Large intestine (tissue), 12 donors: Measurements from ENCODE around the gene COX4I1. TPM values are rescaled to one million over a fixed set of nuclear protein-coding genes. Genes with fewer than 3 reads are reported as not detected.

Source experiments
- DNase-seq, 2 donors: peaks; one replicate each; pipeline versions ENCODE4 v3.0.0 to v3.0.0-alpha.2; 2013
- H3K27ac ChIP-seq: one replicate; pipeline ENCODE4 v1.5.1; 2013; ENCODE audit warnings: low read length
- H3K27me3 ChIP-seq: 2 replicates; pipeline ENCODE4 v1.6.1; 2013; ENCODE audit warnings: low read length; ENCODE audit not compliant: control insufficient read depth, insufficient read depth
- H3K36me3 ChIP-seq: 2 replicates; pipeline ENCODE4 v1.6.1; 2013; ENCODE audit warnings: low read length; ENCODE audit not compliant: control insufficient read depth, insufficient read depth
- H3K4me1 ChIP-seq: one replicate; pipeline ENCODE4 v1.6.1; 2013; ENCODE audit warnings: low read length; ENCODE audit not compliant: control insufficient read depth, insufficient read depth
- H3K4me3 ChIP-seq: one replicate; pipeline ENCODE4 v1.5.1; 2013; ENCODE audit warnings: low read length
- H3K9me3 ChIP-seq: one replicate; pipeline ENCODE4 v1.6.1; 2013; ENCODE audit warnings: mild to moderate bottlenecking, low read depth, low read length, moderate library complexity; ENCODE audit not compliant: control insufficient read depth
- WGBS: methylation state at CpG from one replicate; pipeline ENCODE4 v1.1.5; 2013; ENCODE audit warnings: low lambda C conversion rate; ENCODE audit not compliant: insufficient coverage; 5-methylcytosine and 5-hydroxymethylcytosine counted together
- long read RNA-seq, 11 donors: transcript quantifications; one replicate each; lab custom pipeline, GENCODE V29; 2026
- polyA plus RNA-seq: library from polyadenylated mRNA; unstranded; fragments of 120-200 nt; gene quantifications from one replicate; pipeline ENCODE4 v1.2.1, GENCODE V29; 2013

The COX4I1 gene
- 492 TPM for polyA plus RNA-seq
- long read RNA-seq, donor 1, transcript COX4I1-217 (1 exons, 3,946 nt) = minor isoform, 11 of 237 reads
- long read RNA-seq, donor 1, transcript COX4I1-201 (5 exons, 708 nt) = major isoform, 197 of 237 reads
- long read RNA-seq, donor 1, partial matches to known transcripts = 19 of 237 reads
- long read RNA-seq, donor 1, other reads (novel, unspliced or antisense) = 6 of 237 reads
- long read RNA-seq, donor 2, transcript COX4I1-201 (5 exons, 708 nt) = major isoform, 436 of 611 reads
- long read RNA-seq, donor 2, transcript COX4I1-215 (3 exons, 2,271 nt) = minor isoform, 10 of 611 reads
- long read RNA-seq, donor 2, transcript COX4I1-217 (1 exons, 3,946 nt) = minor isoform, 29 of 611 reads
- long read RNA-seq, donor 2, partial matches to known transcripts = 124 of 611 reads
- long read RNA-seq, donor 2, other reads (novel, unspliced or antisense) = 8 of 611 reads
- long read RNA-seq, donor 3 = 0 reads
- long read RNA-seq, donor 4, transcript COX4I1-201 (5 exons, 708 nt) = major isoform, 58 of 62 reads
- long read RNA-seq, donor 4, partial matches to known transcripts = 0 of 62 reads
- long read RNA-seq, donor 4, other reads (novel, unspliced or antisense) = 0 of 62 reads
- long read RNA-seq, donor 5, transcript COX4I1-217 (1 exons, 3,946 nt) = minor isoform, 12 of 246 reads
- long read RNA-seq, donor 5, transcript COX4I1-201 (5 exons, 708 nt) = major isoform, 202 of 246 reads
- long read RNA-seq, donor 5, partial matches to known transcripts = 23 of 246 reads
- long read RNA-seq, donor 5, other reads (novel, unspliced or antisense) = 0 of 246 reads
- long read RNA-seq, donor 6, transcript COX4I1-201 (5 exons, 708 nt) = major isoform, 390 of 564 reads
- long read RNA-seq, donor 6, transcript COX4I1-217 (1 exons, 3,946 nt) = minor isoform, 49 of 564 reads
- long read RNA-seq, donor 6, partial matches to known transcripts = 113 of 564 reads
- long read RNA-seq, donor 6, other reads (novel, unspliced or antisense) = 5 of 564 reads
- long read RNA-seq, donor 7, transcript COX4I1-217 (1 exons, 3,946 nt) = minor isoform, 7 of 250 reads
- long read RNA-seq, donor 7, transcript COX4I1-215 (3 exons, 2,271 nt) = minor isoform, 6 of 250 reads
- long read RNA-seq, donor 7, transcript COX4I1-201 (5 exons, 708 nt) = major isoform, 193 of 250 reads
- long read RNA-seq, donor 7, partial matches to known transcripts = 38 of 250 reads
- long read RNA-seq, donor 7, other reads (novel, unspliced or antisense) = 0 of 250 reads
- long read RNA-seq, donor 8, transcript COX4I1-215 (3 exons, 2,271 nt) = minor isoform, 6 of 734 reads
- long read RNA-seq, donor 8, transcript COX4I1-217 (1 exons, 3,946 nt) = minor isoform, 23 of 734 reads
- long read RNA-seq, donor 8, transcript COX4I1-201 (5 exons, 708 nt) = major isoform, 569 of 734 reads
- long read RNA-seq, donor 8, partial matches to known transcripts = 107 of 734 reads
- long read RNA-seq, donor 8, other reads (novel, unspliced or antisense) = 19 of 734 reads
- long read RNA-seq, donor 9, transcript COX4I1-217 (1 exons, 3,946 nt) = minor isoform, 26 of 537 reads
- long read RNA-seq, donor 9, transcript COX4I1-201 (5 exons, 708 nt) = major isoform, 412 of 537 reads
- long read RNA-seq, donor 9, transcript COX4I1-215 (3 exons, 2,271 nt) = minor isoform, 10 of 537 reads
- long read RNA-seq, donor 9, partial matches to known transcripts = 69 of 537 reads
- long read RNA-seq, donor 9, other reads (novel, unspliced or antisense) = 9 of 537 reads
- long read RNA-seq, donor 10, transcript COX4I1-217 (1 exons, 3,946 nt) = minor isoform, 23 of 525 reads
- long read RNA-seq, donor 10, transcript COX4I1-215 (3 exons, 2,271 nt) = minor isoform, 7 of 525 reads
- long read RNA-seq, donor 10, transcript COX4I1-201 (5 exons, 708 nt) = major isoform, 401 of 525 reads
- long read RNA-seq, donor 10, partial matches to known transcripts = 76 of 525 reads
- long read RNA-seq, donor 10, other reads (novel, unspliced or antisense) = 11 of 525 reads
- long read RNA-seq, donor 11, transcript COX4I1-217 (1 exons, 3,946 nt) = minor isoform, 17 of 384 reads
- long read RNA-seq, donor 11, transcript COX4I1-215 (3 exons, 2,271 nt) = minor isoform, 5 of 384 reads
- long read RNA-seq, donor 11, transcript COX4I1-201 (5 exons, 708 nt) = major isoform, 295 of 384 reads
- long read RNA-seq, donor 11, partial matches to known transcripts = 58 of 384 reads
- long read RNA-seq, donor 11, other reads (novel, unspliced or antisense) = 5 of 384 reads

GRCh38 chr16:85799497-85800320, at the start of gene COX4I1, which contains the start of gene EMC8:
COX4I1 (plus strand) TSS chr16:85799695; CDS start chr16:85801206, 1,511 bp downstream.
EMC8 (minus strand) TSS chr16:85799544; CDS start chr16:85799295, 249 bp downstream.
- Histone ChIP-seq H3K4me1 (peaks cover 2% of the 10 kb centered on the region), H3K36me3 (peaks cover 59% of the 10 kb centered on the region), H3K27me3 (no peaks in the 10 kb centered on the region), H3K27ac (peak within 1 kb of the TSS; percentile 56), H3K4me3 (peak within 1 kb of the TSS; percentile 85), H3K9me3 (no peaks in the 10 kb centered on the region)
- DNase-seq = peak; percentile 92 to 96
- WGBS = no CpG with 5 or more reads among the region's 87 CpGs

GRCh38 chr16:85749771-85750145, 49.7 kb upstream of the COX4I1 start:
- Histone ChIP-seq H3K4me3 (peak overlapping the region; percentile 51), H3K27ac (no peak overlapping the region), H3K4me1 (peaks cover 22% of the 10 kb centered on the region), H3K36me3 (no peaks in the 10 kb centered on the region), H3K27me3 (peaks cover 42% of the 10 kb centered on the region), H3K9me3 (peaks cover 6% of the 10 kb centered on the region)
- WGBS = no CpG with 5 or more reads among the region's 14 CpGs
- no peak for DNase-seq

GRCh38 chr16:85750146-85750826, 49.2 kb upstream of the COX4I1 start:
- DNase-seq = peak; percentile 34 to 66
- H3K9me3 ChIP-seq = peaks cover 6% of the 10 kb centered on the region
- H3K27me3 ChIP-seq = peaks cover 42% of the 10 kb centered on the region
- H3K36me3 ChIP-seq = no peaks in the 10 kb centered on the region
- H3K4me3 ChIP-seq = peak overlapping the region; percentile 51
- H3K27ac ChIP-seq = no peak overlapping the region
- no CpG with 5 or more reads among the region's 51 CpGs for WGBS
- peaks cover 22% of the 10 kb centered on the region for H3K4me1 ChIP-seq

GRCh38 chr16:85750827-85751697, 48.4 kb upstream of the COX4I1 start, which contains the start of gene C16orf74:
C16orf74 (minus strand) TSS chr16:85751096; CDS start chr16:85735217, 15,879 bp downstream.
- no CpG with 5 or more reads among the region's 96 CpGs for WGBS
- peaks cover 42% of the 10 kb centered on the region for H3K27me3 ChIP-seq
- H3K27ac ChIP-seq = no peak within 1 kb of the TSS
- H3K36me3 ChIP-seq = no peaks in the 10 kb centered on the region
- H3K4me3 ChIP-seq = peak within 1 kb of the TSS; percentile 51
- H3K9me3 ChIP-seq = peaks cover 6% of the 10 kb centered on the region
- H3K4me1 ChIP-seq = peaks cover 22% of the 10 kb centered on the region
- DNase-seq = peak; percentile 50 to 67

- Histone ChIP-seq H3K27ac (no peak overlapping the region), H3K9me3 (peaks cover 6% of the 10 kb centered on the region), H3K27me3 (peaks cover 38% of the 10 kb centered on the region), H3K4me3 (no peak overlapping the region), H3K36me3 (no peaks in the 10 kb centered on the region), H3K4me1 (peaks cover 22% of the 10 kb centered on the region)
- WGBS = no CpG with 5 or more reads among the region's 15 CpGs
- no peak for DNase-seq
Observed at GRCh38 chr16:85751698-85752501, 47.6 kb upstream of the COX4I1 start.

- H3K36me3 ChIP-seq = no peaks in the 10 kb centered on the region
- peaks cover 22% of the 10 kb centered on the region for H3K4me1 ChIP-seq
- H3K4me3 ChIP-seq = no peak overlapping the region
- peaks cover 37% of the 10 kb centered on the region for H3K27me3 ChIP-seq
- no CpG with 5 or more reads among the region's 21 CpGs for WGBS
- H3K9me3 ChIP-seq = peaks cover 6% of the 10 kb centered on the region
- no peak overlapping the region for H3K27ac ChIP-seq
- peak; percentile 51 to 66 for DNase-seq
Observed at GRCh38 chr16:85752511-85753420, 46.7 kb upstream of the COX4I1 start.
